AG09319 (cell line): ENCODE measurements around the gene TMEM178B.

Experiments
- DNase-seq: peaks from one replicate; pipeline ENCODE4 v3.0.0-alpha.2; 2010; ENCODE audit warnings: low read depth; ENCODE audit errors: extremely low read depth
- CTCF ChIP-seq: IDR thresholded peaks from 2 replicates; pipeline ENCODE4 v1.5.1; 2011; ENCODE audit warnings: low read depth, mild to moderate bottlenecking, inconsistent platforms, low read length, moderate library complexity

TMEM178B gene

DNA sequence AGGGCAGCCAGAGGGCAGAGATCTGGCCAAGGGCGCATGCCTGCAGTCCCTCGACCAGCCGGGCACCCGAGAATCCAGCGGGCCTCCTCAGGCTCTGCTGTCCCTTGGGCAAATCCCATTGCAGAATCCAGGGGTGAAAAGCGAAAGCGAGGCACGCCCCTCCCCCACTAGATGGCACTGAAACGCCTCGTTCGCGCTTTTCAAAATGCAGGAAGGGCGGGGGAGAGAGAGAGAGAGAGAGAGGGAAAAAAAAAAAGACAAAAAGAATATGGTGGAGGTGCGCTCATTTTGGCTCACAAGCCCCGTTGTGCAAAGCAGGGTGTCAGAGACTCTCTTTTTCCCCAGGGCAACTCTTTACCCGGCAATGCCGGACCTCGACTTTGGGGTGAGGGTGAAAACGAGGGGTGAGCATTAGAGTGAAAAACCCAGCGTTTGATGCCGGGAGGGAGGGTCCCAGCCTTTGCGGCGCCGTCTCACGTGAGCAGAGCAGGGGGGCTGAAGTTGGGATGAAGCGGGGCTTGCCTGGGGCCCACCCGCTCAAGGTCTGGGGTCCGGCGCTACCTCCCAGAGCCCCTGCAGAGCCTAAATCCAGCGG, 2.5 kb upstream of the TMEM178B start:
- no peak for DNase-seq
- no peak; the same call in 1 of the 2 replicates for TF ChIP-seq CTCF

DNA sequence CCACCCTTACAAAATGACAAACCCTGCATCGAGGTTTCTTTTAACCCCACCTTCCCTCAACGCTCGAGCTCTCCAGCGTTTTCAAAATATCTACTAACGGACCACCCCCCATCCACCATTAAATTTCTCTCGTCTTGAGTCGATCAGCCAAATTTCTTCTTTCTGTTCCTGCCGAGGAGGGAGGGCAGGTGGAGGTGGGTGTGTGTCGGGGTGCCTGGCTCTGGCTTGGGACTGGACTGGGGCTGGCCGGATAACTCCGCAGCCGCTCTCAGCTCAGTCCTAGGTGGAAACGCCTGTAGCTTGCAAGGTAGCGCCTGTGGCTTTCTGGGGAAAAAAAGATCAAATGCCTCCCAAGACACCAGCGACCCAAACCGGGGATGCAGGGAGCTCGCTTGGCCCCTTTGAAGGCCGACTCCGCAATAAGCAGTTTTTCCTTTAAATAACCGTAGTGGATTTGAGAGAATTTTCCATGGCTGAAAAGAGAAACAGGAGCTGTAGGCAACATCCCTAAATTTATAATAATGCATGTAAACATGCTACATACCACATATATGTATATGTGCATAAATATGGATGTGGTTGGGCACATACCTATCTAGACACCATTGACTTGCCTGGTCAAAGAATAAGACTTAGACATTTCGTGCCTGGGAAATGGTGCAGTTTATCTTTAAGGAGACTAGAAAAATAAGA, 1.9 kb upstream of the TMEM178B start:
- DNase-seq = no peak
- TF ChIP-seq CTCF = no peak

GRCh38 chr7:141072548-141073172, 1.2 kb upstream of the TMEM178B start:
- TF ChIP-seq CTCF = no peak
- peak; percentile 38 for DNase-seq

GRCh38 chr7:141073173-141073640, 657 bp upstream of the TMEM178B start:
- TF ChIP-seq CTCF = no peak
- no peak for DNase-seq

GRCh38 chr7:141074162-141074991, 513 bp downstream of the TMEM178B start:
- TF ChIP-seq CTCF = no peak
- DNase-seq = no peak

DNA sequence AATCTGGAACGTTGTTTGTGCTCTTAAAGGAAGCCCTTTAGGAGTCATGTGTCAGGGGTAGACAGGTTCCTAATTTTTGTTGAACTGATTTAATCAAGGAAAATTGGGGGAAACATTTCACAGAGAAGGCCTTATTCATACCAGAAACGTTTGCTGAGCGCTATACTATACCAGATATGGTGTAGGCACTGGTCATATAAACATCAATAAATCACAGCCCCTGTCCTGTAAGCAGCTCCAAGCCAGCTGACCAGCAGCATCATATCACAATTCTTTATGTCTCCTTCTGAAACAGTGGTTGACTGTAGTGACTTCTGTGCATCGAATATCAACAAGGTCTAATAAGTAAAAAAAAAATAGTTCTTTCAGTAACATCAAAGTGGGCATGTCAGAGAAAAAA, 1.1 kb downstream of the TMEM178B start:
- no peak for DNase-seq
- no peak for TF ChIP-seq CTCF
